NK-92 treated with Interleukin-12 subunit alpha and Interleukin-12 subunit beta, amount 100 ng/mL, for 24 hours (cell line): ENCODE results near the gene SLC2A1.

Experiments used
- DNase-seq: peaks from one replicate; lab custom pipeline; 2025; lab: John Stamatoyannopoulos, UW

The SLC2A1 gene

GRCh38 chr1:42942444-42942843, 16.2 kb downstream of the SLC2A1 start:
- no peak for DNase-seq

GRCh38 chr1:42941640-42942330, 16.9 kb downstream of the SLC2A1 start:
- DNase-seq: no peak

- no peak for DNase-seq
These were observed 17.6 kb downstream of the SLC2A1 start for GRCh38 chr1:42940851-42941639.

- no peak for DNase-seq
These were observed 19.7 kb downstream of the SLC2A1 start for GRCh38 chr1:42938645-42939615.

GRCh38 chr1:42937836-42938644, 20.6 kb downstream of the SLC2A1 start:
- DNase-seq: peak; percentile 40

DNA sequence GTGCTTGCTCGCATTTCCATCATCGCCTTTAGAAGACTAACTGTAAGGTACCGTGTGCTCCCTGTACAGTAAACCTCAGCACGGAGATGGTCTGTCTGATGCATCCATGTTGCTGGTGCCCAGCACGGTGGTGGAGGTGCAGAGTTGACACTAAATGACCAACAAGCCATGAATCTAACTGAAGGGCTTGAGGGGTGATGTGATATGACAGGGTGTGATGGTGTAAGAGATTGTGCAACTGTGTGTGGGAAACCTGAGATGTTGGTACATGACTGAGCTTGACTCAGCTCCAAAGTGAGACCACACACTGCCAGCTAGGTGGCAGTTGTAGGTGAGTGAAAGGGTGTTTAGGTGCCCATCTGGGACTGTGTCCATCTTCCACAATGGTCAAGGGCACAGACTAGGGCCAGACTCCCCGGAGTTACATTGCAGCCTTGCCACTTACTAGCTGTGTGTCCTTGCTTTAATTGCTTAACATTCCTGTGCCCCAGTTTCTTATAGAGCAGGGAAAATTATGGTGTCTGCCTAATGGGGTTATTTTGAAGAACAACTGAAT, 21.4 kb downstream of the SLC2A1 start:
- DNase-seq: peak; percentile 65

DNA sequence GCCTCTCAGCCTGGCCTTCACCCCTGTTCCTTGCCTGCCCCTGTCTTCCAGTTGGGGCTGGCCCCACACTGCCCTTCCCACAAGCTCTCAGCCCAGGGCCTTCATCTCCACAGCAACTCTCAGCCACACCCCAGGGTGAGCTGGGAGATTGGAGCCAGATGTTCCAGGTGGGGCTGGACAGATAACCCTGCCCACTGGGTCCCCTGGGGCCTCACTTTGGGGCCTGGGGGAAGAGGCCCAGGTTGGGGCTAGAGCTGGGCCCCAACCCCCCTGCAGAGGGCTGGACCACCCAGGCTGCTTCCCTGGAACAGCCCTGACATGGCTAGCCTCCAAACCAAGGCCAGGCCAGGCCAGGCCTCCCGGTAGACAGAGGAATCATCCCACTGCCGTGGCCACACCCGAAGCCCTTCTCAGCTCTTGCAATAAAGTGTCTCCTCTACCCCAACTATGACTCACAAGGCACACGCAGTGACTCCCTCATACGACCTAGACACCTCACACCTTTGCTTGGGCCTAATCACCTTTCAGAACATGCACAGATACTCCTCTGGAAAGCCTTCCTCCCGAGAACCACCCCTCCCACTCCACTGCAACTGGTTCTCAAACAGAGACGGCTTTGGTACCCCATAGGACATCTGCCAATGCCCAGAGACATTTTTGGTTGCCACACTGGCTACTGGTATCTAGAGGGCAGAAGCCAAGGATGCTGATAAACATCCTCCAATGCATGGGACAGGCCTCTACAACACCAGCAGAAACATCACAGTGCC, 22.2 kb downstream of the SLC2A1 start:
- peak; percentile 69 for DNase-seq

DNA sequence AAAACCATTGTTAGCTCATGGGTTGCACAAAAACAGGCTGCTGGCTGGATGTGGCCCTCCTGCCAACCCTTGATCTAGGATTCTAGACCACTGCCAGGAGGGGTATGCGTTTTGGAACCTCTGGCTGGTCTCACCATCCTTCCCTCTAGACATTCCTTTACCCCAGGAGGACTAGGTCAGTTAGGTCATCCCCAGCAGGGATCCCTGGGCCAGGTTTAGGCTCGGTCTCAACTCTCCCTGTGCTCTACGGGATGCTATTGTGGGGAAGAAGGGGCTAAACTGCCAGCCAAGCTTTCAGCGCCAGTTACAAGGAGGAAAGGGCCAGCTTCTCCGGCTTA, 22.7 kb downstream of the SLC2A1 start:
- no peak for DNase-seq

DNA sequence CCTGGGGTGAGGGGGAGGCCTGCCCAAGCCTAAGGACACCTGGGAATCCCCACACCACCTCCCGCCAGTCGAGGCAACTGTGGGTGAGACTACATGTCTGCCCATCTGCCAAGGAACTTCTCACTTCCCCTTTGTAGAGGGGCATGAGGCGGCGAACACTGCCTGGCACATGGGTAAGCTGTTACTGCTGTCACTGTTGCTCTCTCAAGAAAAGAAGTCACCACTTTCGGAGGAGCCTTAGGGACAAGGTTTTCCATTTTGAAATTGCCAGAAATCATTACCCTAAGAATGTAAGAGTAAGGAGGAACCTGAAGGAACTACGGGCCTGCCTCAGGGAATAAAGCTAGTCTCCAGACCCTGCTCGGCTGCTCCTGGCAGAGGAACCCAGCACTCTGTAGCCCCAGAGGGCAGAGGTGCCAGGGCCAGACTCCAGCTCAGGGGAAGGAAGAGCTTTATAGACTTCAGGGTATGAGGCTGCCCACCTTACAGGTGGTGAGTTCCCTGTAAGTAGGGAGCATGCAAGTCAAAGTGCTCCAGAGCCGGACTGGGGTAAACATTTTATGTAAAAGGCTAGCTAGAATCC, 23.3 kb downstream of the SLC2A1 start:
- no peak for DNase-seq

DNA sequence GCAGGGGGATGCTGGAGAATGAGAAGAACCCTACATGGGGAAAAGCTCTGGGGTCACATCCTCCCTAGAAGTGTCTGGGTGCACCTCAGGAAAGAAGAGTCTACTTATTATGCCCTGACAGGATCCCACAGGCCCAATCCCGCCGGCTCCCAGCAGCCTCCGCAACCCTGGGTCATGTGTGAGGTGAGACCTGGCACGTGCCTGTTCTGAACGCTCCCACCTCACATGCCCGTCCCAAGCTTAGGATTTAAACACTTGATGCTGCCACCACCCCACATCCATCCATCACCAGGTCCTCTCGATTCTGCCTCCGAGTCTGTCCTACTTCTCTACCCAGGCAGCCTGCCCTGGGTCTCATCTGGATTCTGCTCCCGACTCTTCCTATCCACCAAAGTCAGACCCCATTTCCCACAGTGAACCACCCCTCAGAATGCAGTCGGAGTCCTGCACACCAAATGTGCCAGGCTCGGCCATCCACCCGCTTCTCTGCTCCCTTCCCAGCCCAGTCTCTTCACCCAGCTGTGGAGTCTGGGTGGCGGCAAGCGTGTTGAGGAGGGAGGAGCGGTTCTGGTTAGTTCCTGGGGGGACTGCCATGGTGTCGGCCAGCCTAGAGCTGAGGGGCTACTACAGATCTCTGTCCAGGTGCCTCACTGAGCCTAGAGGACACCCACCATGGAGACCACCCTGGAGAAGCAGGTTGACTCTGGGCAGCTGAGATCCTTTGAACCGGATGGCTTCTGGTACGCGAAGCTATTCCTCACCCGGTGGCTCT, 23.9 kb downstream of the SLC2A1 start:
- DNase-seq: no peak

GRCh38 chr1:42933610-42934491, 24.8 kb downstream of the SLC2A1 start:
- DNase-seq: no peak

DNA sequence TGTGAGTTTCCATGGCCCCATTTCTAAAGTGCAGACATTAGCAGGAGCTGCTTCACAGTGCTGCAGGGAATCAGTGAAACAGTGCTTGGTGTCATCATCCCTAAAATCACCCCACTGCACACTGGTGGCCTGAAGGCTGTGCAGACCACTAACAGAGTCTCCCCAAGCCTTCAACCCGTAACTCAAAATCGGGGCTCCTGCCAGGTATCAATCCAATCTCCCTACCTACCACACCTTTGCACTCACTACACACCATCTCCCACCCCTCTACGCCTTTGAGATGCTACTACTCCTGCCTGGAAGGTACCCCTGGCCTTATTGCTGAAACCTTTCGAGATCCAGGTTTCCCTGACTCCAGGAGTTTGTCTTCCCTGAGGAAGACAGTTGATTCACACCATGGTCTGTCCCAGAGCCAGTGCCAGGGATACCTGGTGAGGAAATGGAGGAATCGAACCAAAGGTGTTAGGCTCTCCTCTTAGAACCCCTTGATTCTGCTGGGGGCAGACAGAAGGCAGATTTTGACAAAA, 25.5 kb downstream of the SLC2A1 start:
- no peak for DNase-seq

DNA sequence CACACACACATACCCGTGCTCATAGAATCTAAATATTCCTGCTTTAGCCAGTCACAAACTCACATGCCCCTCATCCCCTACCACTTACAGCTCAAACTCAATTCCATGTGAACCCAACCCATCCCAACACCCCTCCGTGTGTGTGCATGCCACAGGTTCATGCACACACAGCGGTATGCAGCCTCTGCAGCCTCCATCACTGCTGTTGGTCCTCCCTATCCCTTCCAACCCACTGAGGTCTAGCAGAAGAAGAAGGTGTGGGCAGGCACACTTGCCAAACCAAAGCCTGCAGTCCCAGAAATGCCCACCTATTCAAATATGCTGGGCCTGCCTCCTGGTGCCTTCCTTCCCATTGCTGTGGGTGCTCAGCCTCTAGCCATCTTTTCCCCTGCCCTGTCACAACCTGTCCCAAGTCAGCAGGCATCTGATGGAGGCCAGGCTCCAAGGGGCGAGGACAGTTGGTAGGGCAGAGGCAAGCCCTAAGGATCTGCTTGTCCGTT, 26.2 kb downstream of the SLC2A1 start:
- no peak for DNase-seq

GRCh38 chr1:42931911-42932422, 26.7 kb downstream of the SLC2A1 start:
- DNase-seq: peak; percentile 89

DNA sequence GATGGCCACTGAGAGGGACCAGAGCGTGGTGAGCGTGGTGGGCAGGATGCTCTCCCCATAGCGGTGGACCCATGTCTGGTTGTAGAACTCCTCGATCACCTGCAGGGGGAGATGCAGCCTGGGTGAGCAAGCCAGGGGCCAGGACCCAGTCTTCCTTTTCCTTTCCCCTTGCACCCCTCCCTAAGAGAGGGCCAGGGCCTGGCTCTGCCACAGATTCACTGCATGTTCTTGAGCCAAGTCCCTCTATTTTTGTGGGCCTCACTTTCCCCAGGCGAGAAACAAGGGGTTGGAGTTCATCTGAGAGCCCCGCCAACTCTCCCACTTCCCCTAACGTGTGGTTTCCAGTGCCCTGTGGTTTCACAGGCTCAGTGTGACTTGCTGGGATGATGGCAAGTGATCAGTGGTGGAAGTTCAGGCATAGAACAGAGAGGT, 27.5 kb downstream of the SLC2A1 start:
- DNase-seq: peak; percentile 71

- DNase-seq: no peak
These were observed 28.2 kb downstream of the SLC2A1 start for GRCh38 chr1:42930178-42931107.
